ENCODE results near the gene CALCA.

DNA sequence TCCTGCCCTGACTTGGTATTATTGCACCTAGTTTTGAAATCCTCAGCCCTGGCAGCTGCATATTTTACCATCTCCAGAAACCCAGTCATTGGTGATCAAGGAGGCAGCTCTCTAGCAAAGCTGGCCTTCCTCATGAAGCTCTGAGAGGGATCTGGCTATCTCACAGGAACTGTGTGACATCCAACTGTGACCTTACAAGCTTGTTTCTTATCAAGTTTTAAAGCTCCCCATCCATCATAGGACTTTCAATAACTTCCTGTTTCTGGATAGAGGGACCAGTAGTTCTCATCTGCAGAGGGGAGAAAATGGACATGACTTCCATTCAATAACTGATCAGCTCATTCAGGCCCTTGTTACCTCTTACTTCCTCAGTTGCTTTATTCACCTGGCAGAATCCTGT, 18.2 kb downstream of the CALCA start:
- TF ChIP-seq EP300 (IDR thresholded peaks at IDR 0.05) (no peak), POLR2A (IDR thresholded peaks at IDR 0.05) (no peak)
- TF ChIP-seq, protein P1, sequence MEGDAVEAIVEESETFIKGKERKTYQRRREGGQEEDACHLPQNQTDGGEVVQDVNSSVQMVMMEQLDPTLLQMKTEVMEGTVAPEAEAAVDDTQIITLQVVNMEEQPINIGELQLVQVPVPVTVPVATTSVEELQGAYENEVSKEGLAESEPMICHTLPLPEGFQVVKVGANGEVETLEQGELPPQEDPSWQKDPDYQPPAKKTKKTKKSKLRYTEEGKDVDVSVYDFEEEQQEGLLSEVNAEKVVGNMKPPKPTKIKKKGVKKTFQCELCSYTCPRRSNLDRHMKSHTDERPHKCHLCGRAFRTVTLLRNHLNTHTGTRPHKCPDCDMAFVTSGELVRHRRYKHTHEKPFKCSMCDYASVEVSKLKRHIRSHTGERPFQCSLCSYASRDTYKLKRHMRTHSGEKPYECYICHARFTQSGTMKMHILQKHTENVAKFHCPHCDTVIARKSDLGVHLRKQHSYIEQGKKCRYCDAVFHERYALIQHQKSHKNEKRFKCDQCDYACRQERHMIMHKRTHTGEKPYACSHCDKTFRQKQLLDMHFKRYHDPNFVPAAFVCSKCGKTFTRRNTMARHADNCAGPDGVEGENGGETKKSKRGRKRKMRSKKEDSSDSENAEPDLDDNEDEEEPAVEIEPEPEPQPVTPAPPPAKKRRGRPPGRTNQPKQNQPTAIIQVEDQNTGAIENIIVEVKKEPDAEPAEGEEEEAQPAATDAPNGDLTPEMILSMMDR (IDR thresholded peaks at IDR 0.05): no peak

All from upper lobe of left lung (tissue), 4 donors.